H1 (cell line): ENCODE measurements around the gene EPN2. TPM values are rescaled to one million over a fixed set of nuclear protein-coding genes. Genes with fewer than 3 reads are reported as not detected.

Source experiments
- CTCF ChIA-PET: fragments of 300-600 bp; sonication (Branson Sonifier 250); formaldehyde crosslinking; loops from one replicate; lab custom pipeline; 2021; ENCODE audit not compliant: partially characterized antibody; lab: Charles Lee
- POLR2A ChIA-PET: fragments of 300-600 bp; sonication (Branson Sonifier 250); formaldehyde crosslinking; loops from one replicate; lab custom pipeline; 2021; ENCODE audit warnings: inconsistent platforms; ENCODE audit not compliant: partially characterized antibody; lab: Charles Lee
- DNase-seq, 2 experiments: peaks; one replicate each; pipeline versions ENCODE4 v3.0.0 to v3.0.0-alpha.2; 2010 to 2022; ENCODE audit warnings: low spot score in 2 of 2, low read depth in 1 of 2, mixed read lengths in 1 of 2
- FAIRE-seq: peaks from 2 replicates; lab custom pipeline; 2011; peaks lifted over from hg19 to GRCh38; lab: Jason Lieb, UNC
- H2AFZ ChIP-seq: 2 replicates; pipeline ENCODE4 v1.8.1; 2012; ENCODE audit warnings: low read length, inconsistent platforms
- H2AK5ac ChIP-seq: 2 replicates; pipeline ENCODE4 v1.6.1; 2013; ENCODE audit warnings: low read depth, low read length
- H2BK120ac ChIP-seq: replicated peaks from 2 replicates; pipeline ENCODE3; 2013; ENCODE audit warnings: low read depth, low read length, inconsistent platforms
- H2BK12ac ChIP-seq: 2 replicates; pipeline ENCODE4 v1.6.1; 2013; ENCODE audit warnings: low read depth, low read length
- H2BK15ac ChIP-seq: 2 replicates; pipeline ENCODE4 v1.6.1; 2013; ENCODE audit warnings: low read length
- H2BK20ac ChIP-seq: 2 replicates; pipeline ENCODE4 v1.6.1; 2013; ENCODE audit warnings: low read length
- H2BK5ac ChIP-seq: 2 replicates; pipeline ENCODE4 v1.6.1; 2013; ENCODE audit warnings: low read depth, low read length
- H3K14ac ChIP-seq: 2 replicates; pipeline ENCODE4 v1.6.1; 2013; ENCODE audit warnings: inconsistent platforms; ENCODE audit not compliant: insufficient read length
- H3K18ac ChIP-seq: 2 replicates; pipeline ENCODE4 v1.6.1; 2013; ENCODE audit warnings: low read length; ENCODE audit errors: extremely low read depth
- H3K23ac ChIP-seq: 2 replicates; pipeline ENCODE4 v1.6.1; 2013; ENCODE audit warnings: inconsistent platforms; ENCODE audit not compliant: insufficient read length
- H3K23me2 ChIP-seq: 2 replicates; pipeline ENCODE4 v1.6.1; 2013; ENCODE audit warnings: low read depth, low read length
- H3K27ac ChIP-seq: 2 replicates; pipeline ENCODE4 v1.6.1; 2011; ENCODE audit warnings: low read depth, low read length, inconsistent platforms
- H3K27me3 ChIP-seq, 4 experiments: replicated peaks in 1 of 4; 1 replicate in 1 of 4; 2 replicates in 3 of 4; pipeline versions ENCODE4 v1.6.1 to v1.8.1; 2011 to 2013; ENCODE audit warnings: low read length in 3 of 4, mild to moderate bottlenecking in 3 of 4, inconsistent platforms in 2 of 4, mixed read lengths in 2 of 4, moderate library complexity in 1 of 4; ENCODE audit not compliant: control insufficient read depth in 3 of 4, insufficient read depth in 3 of 4; ENCODE audit errors: extremely low read depth in 1 of 4
- H3K36me3 ChIP-seq, 4 experiments: 2 replicates each; pipeline versions ENCODE4 v1.6.1 to v1.8.1; 2011 to 2013; ENCODE audit warnings: mild to moderate bottlenecking in 4 of 4, low read length in 3 of 4, moderate library complexity in 2 of 4, control low read depth in 1 of 4, inconsistent platforms in 1 of 4; ENCODE audit not compliant: insufficient read depth in 4 of 4, control insufficient read depth in 2 of 4
- H3K4ac ChIP-seq: replicated peaks from 2 replicates; pipeline ENCODE3; 2013; ENCODE audit warnings: low read length, low read depth, mixed read lengths, inconsistent platforms; ENCODE audit not compliant: insufficient read length
- H3K4me1 ChIP-seq, 4 experiments: replicated peaks in 1 of 4; 1 replicate in 1 of 4; 2 replicates in 3 of 4; pipeline versions ENCODE4 v1.6.1 to v1.8.1; 2011 to 2013; ENCODE audit warnings: low read length in 3 of 4, inconsistent platforms in 2 of 4, mixed read lengths in 1 of 4; ENCODE audit not compliant: insufficient read depth in 4 of 4, control insufficient read depth in 3 of 4
- H3K4me2 ChIP-seq, 2 experiments: 2 replicates each; pipeline versions ENCODE4 v1.6.1 to v1.8.1; 2011 to 2013; ENCODE audit warnings: low read depth in 2 of 2, low read length in 2 of 2, control low read depth in 1 of 2, inconsistent platforms in 1 of 2, mild to moderate bottlenecking in 1 of 2; ENCODE audit not compliant: insufficient read depth in 1 of 2
- H3K4me3 ChIP-seq, 4 experiments: fragments of 200-600, 300-600 bp in 1 of 4; sonication (generic), shearing (Covaris generic), sonication (Bioruptor Twin) in 1 of 4; 2 replicates each; pipeline versions ENCODE4 v1.5.1 to v1.8.1; 2011 to 2016; ENCODE audit warnings: low read length in 4 of 4, low read depth in 3 of 4, control low read depth in 2 of 4, inconsistent platforms in 2 of 4, mild to moderate bottlenecking in 2 of 4, mixed read lengths in 1 of 4, moderate library complexity in 1 of 4; ENCODE audit not compliant: insufficient read depth in 2 of 4; ENCODE audit errors: extremely low read depth in 1 of 4
- H3K56ac ChIP-seq: replicated peaks from 2 replicates; pipeline ENCODE3; 2013; ENCODE audit warnings: low read depth, mild to moderate bottlenecking, mixed read lengths, low read length, inconsistent platforms; ENCODE audit not compliant: insufficient read length
- H3K79me1 ChIP-seq: 2 replicates; pipeline ENCODE4 v1.6.1; 2013; ENCODE audit warnings: low read depth, low read length, control low read depth
- H3K79me2 ChIP-seq, 2 experiments: 2 replicates each; pipeline versions ENCODE4 v1.6.1 to v1.8.1; 2012 to 2013; ENCODE audit warnings: low read length in 2 of 2, mild to moderate bottlenecking in 2 of 2, inconsistent platforms in 1 of 2; ENCODE audit not compliant: insufficient read depth in 2 of 2, control insufficient read depth in 1 of 2
- H3K9ac ChIP-seq, 4 experiments: replicated peaks in 1 of 4; 1 replicate in 1 of 4; 2 replicates in 3 of 4; pipeline versions ENCODE4 v1.6.1 to v1.8.1; 2011 to 2013; ENCODE audit warnings: low read depth in 3 of 4, low read length in 3 of 4, control low read depth in 2 of 4, mild to moderate bottlenecking in 2 of 4, moderate library complexity in 2 of 4, inconsistent platforms in 1 of 4; ENCODE audit errors: extremely low read depth in 1 of 4
- H3K9me3 ChIP-seq, 2 experiments: 2 replicates each; pipeline versions ENCODE4 v1.6.1 to v1.8.1; 2012 to 2013; ENCODE audit warnings: mild to moderate bottlenecking in 2 of 2, moderate library complexity in 2 of 2, control low read depth in 1 of 2, inconsistent platforms in 1 of 2, low read depth in 1 of 2, low read length in 1 of 2, mixed read lengths in 1 of 2; ENCODE audit not compliant: insufficient read depth in 2 of 2
- H4K20me1 ChIP-seq, 2 experiments: replicated peaks in 1 of 2; 2 replicates each; pipeline versions ENCODE3 to v1.8.1; 2011 to 2013; ENCODE audit warnings: inconsistent platforms in 2 of 2, low read length in 2 of 2, mild to moderate bottlenecking in 1 of 2; ENCODE audit not compliant: insufficient read depth in 2 of 2, control insufficient read depth in 1 of 2
- H4K5ac ChIP-seq: 2 replicates; pipeline ENCODE4 v1.6.1; 2013; ENCODE audit warnings: low read length, low read depth, mixed read lengths, inconsistent platforms; ENCODE audit not compliant: insufficient read length
- H4K8ac ChIP-seq: 2 replicates; pipeline ENCODE4 v1.8.0; 2013; ENCODE audit warnings: mild to moderate bottlenecking, moderate library complexity, low read length, inconsistent platforms; ENCODE audit not compliant: insufficient read depth; ENCODE audit errors: extremely low read depth
- H4K91ac ChIP-seq: replicated peaks from 2 replicates; pipeline ENCODE3; 2013; ENCODE audit warnings: low read length, mixed read lengths, inconsistent platforms; ENCODE audit not compliant: insufficient read length
- CBX8 ChIP-seq: fragments of 300-800, 300-1000 bp; sonication (generic); IDR thresholded peaks from 2 replicates; pipeline ENCODE4 v1.7.1; 2016; ENCODE audit warnings: low read depth, low read length, borderline replicate concordance
- CREB1 ChIP-seq: IDR thresholded peaks from 2 replicates; pipeline ENCODE4 v1.6.1; 2012; ENCODE audit warnings: inconsistent platforms
- CTBP2 ChIP-seq: IDR thresholded peaks from 2 replicates; pipeline ENCODE4 v1.7.0; 2011; ENCODE audit warnings: borderline replicate concordance, mild to moderate bottlenecking, moderate library complexity, mixed read lengths, low read length; ENCODE audit not compliant: insufficient read depth, insufficient read length
- EGR1 ChIP-seq: IDR thresholded peaks from 2 replicates; pipeline ENCODE4 v1.6.1; 2011; ENCODE audit warnings: low read depth, low read length, borderline replicate concordance
- EZH2 ChIP-seq: fragments of 200-600 bp; sonication (generic); IDR thresholded peaks from 2 replicates; pipeline ENCODE4 v1.7.1; 2012; ENCODE audit warnings: low read depth, mild to moderate bottlenecking, moderate library complexity, low read length, inconsistent platforms; ENCODE audit not compliant: severe bottlenecking
- GABPA ChIP-seq: IDR thresholded peaks from 2 replicates; pipeline ENCODE4 v1.6.1; 2011; ENCODE audit warnings: mild to moderate bottlenecking, low read length, moderate library complexity, borderline replicate concordance; ENCODE audit not compliant: insufficient read depth
- GTF2F1 ChIP-seq: IDR thresholded peaks from 2 replicates; pipeline ENCODE4 v1.6.1; 2012; ENCODE audit warnings: low read depth, low read length, improper control_type of control experiment, borderline replicate concordance
- HDAC6 ChIP-seq: IDR thresholded peaks from one replicate; pipeline ENCODE4 v1.7.1; 2012; ENCODE audit warnings: low read depth, mild to moderate bottlenecking, inconsistent platforms, low read length, moderate library complexity
- JUND ChIP-seq: IDR thresholded peaks from 2 replicates; pipeline ENCODE4 v1.6.1; 2011; ENCODE audit warnings: mild to moderate bottlenecking, improper control_type of control experiment, low read length
- RBBP5 ChIP-seq: IDR thresholded peaks from 2 replicates; pipeline ENCODE4 v1.7.1; 2012; ENCODE audit warnings: low read depth, mild to moderate bottlenecking, inconsistent platforms, low read length, moderate library complexity, borderline replicate concordance
- SAP30 ChIP-seq: fragments of 300-600 bp; sonication (generic); IDR thresholded peaks from 2 replicates; pipeline ENCODE4 v1.7.1; 2012; ENCODE audit warnings: low read length, moderate library complexity, mild to moderate bottlenecking, inconsistent platforms; ENCODE audit not compliant: insufficient read depth, insufficient replicate concordance
- SRF ChIP-seq: IDR thresholded peaks from 2 replicates; pipeline ENCODE4 v1.6.1; 2011; ENCODE audit warnings: mild to moderate bottlenecking, low read depth, low read length, moderate library complexity
- SUZ12 ChIP-seq: fragments of 200-600 bp; sonication (generic); IDR thresholded peaks from 2 replicates; pipeline ENCODE4 v1.6.1; 2012; ENCODE audit warnings: mild to moderate bottlenecking, inconsistent platforms, low read length, moderate library complexity, mixed read lengths
- WGBS, 2 experiments: shearing (Covaris generic) in 1 of 2; methylation state at CpG; one replicate each; pipeline versions ENCODE4 v1.1.6 to v1.1.7; 2013 to 2015; ENCODE audit warnings: low lambda C conversion rate in 2 of 2, mixed read lengths in 2 of 2, inconsistent platforms in 1 of 2, low coverage in 1 of 2, missing lambda C conversion rate in 1 of 2; ENCODE audit not compliant: insufficient replicate concordance in 2 of 2, insufficient coverage in 1 of 2, insufficient read length in 1 of 2; ENCODE audit errors: extremely low coverage in 1 of 2, missing lambda C conversion rate in 1 of 2; 5-methylcytosine and 5-hydroxymethylcytosine counted together
- polyA plus RNA-seq, 7 experiments: library from polyadenylated mRNA; depleted of rRNA in 3 of 7; stranded (reverse) in 5 of 7; unstranded in 2 of 7; fragments of >200 nt in 5 of 7; fragments of 200-250 nt in 2 of 7; gene quantifications; 1 replicate in 5 of 7; 2 replicates in 1 of 7; 4 replicates in 1 of 7; pipeline versions ENCODE4 v1.2.1 to v1.2.3, GENCODE V29; 2011 to 2013; ENCODE audit warnings: missing spikeins in 2 of 7, mixed read lengths in 2 of 7
- total RNA-seq: library from RNA; stranded (reverse); fragmentation: NEBNext Ultra II Directional; extraction: Animal tissue kit (Norgen Biotek cat#: 25700); gene quantifications from 2 replicates; pipeline ENCODE4 v1.2.1, GENCODE V29; 2021

EPN2 gene
- total and polyA plus RNA-seq, 2 of the 8 experiments (the other 6 are each of a cell fraction or from before 2014, with no cell fraction given), result 28.7 to 55.8 TPM

DNA sequence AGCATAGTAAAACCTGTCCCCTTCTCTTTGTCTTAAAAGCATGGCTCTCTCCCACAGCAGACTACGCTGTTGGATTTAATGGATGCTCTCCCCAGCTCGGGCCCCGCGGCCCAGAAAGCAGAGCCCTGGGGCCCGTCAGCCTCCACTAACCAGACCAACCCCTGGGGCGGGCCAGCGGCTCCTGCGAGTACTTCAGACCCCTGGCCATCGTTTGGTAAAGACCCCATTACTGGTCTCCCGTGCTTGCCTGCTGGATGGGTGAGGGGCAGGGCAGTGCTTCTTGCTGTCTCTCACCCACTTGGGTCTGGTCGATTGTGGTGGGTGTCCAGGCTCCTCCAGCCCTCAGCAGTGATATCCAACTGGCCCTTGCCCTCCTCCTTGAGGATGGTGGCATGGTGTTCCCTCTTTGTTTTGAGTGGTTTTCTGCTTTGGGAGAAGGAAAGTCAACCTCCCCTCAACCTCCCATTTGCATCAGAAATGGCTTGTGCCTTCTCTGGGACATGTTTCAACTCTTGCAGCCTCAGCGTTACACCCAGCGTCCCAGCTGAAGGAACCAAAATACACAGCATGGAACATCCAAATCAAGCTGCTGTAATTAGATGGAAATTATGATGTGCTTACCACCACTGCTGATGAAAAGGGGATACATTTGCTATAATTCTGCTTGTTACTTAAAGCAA is 76.0 kb downstream of the EPN2 start:
- TF ChIP-seq JUND (no peak), CREB1 (no peak), SUZ12 (no peak), EGR1 (no peak), GABPA (no peak), SRF (no peak), CBX8 (no peak), EZH2 (no peak), CTBP2 (no peak), RBBP5 (no peak), GTF2F1 (no peak), SAP30 (no peak), HDAC6 (no peak)
- CTCF ChIA-PET, result interaction anchor here (1.3 kb wide), 1 partner anchor 50 kb away, joined by 3 read pairs; no protein-coding TSS in a partner anchor
- H3K9me3 ChIP-seq, result no peaks in the 10 kb centered on the region
- H4K5ac ChIP-seq, result no peak overlapping the region
- no peaks in the 10 kb centered on the region for H3K27me3 ChIP-seq
- no peak overlapping the region for H3K14ac ChIP-seq
- no peak overlapping the region for H2BK12ac ChIP-seq
- no peak overlapping the region for H4K91ac ChIP-seq
- H2BK20ac ChIP-seq, result no peak overlapping the region
- no peak for FAIRE-seq
- H3K79me2 ChIP-seq, result no peaks in the 10 kb centered on the region
- peaks cover 4 to 13% of the 10 kb centered on the region in 2 experiments for H4K20me1 ChIP-seq
- no peak overlapping the region for H3K4ac ChIP-seq
- no peak overlapping the region for H3K4me2 ChIP-seq
- no peak overlapping the region for H3K23ac ChIP-seq
- H2AFZ ChIP-seq, result no peak overlapping the region
- no peak overlapping the region for H2AK5ac ChIP-seq
- no peaks in the 10 kb centered on the region for H3K23me2 ChIP-seq
- DNase-seq, result no peak
- POLR2A ChIA-PET, result no interaction called here
- H3K4me1 ChIP-seq, result peaks cover 0 to 20% (median 11%) of the 10 kb centered on the region in 4 experiments
- no peak overlapping the region for H2BK120ac ChIP-seq
- WGBS, 2 experiments, result 89% methylated on average over 13 of the region's 13 CpGs; no CpG with 5 or more reads in 1 of the 2 experiments
- no peak overlapping the region for H3K56ac ChIP-seq
- H3K27ac ChIP-seq, result no peak overlapping the region
- no peak overlapping the region for H3K4me3 ChIP-seq
- peaks cover 16% of the 10 kb centered on the region for H3K79me1 ChIP-seq
- H3K18ac ChIP-seq, result no peak overlapping the region
- H3K36me3 ChIP-seq, result peaks cover 4 to 25% (median 13%) of the 10 kb centered on the region in 4 experiments; a peak in 7 of 8 replicates
- no peak overlapping the region for H3K9ac ChIP-seq
- H2BK5ac ChIP-seq, result no peak overlapping the region
- no peak overlapping the region for H4K8ac ChIP-seq
- no peak overlapping the region for H2BK15ac ChIP-seq
